KOPT-K1 (cell line): ENCODE data around the gene DMXL2.

Source experiments
- H3K27ac ChIP-seq: fragments of 200-600 bp; sonication (generic); 2 replicates; pipeline ENCODE4 v1.5.1; 2016; ENCODE audit warnings: antibody characterized with exemption, mild to moderate bottlenecking, low read depth, low read length; ENCODE audit not compliant: poor library complexity, severe bottlenecking
- H3K36me3 ChIP-seq: fragments of 200-600 bp; sonication (generic); 2 replicates; pipeline ENCODE4 v1.5.1; 2017; ENCODE audit warnings: antibody characterized with exemption, mild to moderate bottlenecking, low read length, moderate library complexity; ENCODE audit not compliant: insufficient read depth
- H3K9me3 ChIP-seq: fragments of 200-600 bp; sonication (generic); 2 replicates; pipeline ENCODE4 v1.5.1; 2017; ENCODE audit warnings: antibody characterized with exemption, low read length, mild to moderate bottlenecking; ENCODE audit not compliant: insufficient read depth, poor library complexity, severe bottlenecking

Gene DMXL2

GRCh38 chr15:51401872-51402517, 220.6 kb downstream of the DMXL2 start:
- Histone ChIP-seq H3K9me3 (no peaks in the 10 kb centered on the region), H3K27ac (no peak overlapping the region), H3K36me3 (no peaks in the 10 kb centered on the region)

GRCh38 chr15:51401051-51401780, 221.4 kb downstream of the DMXL2 start:
- Histone ChIP-seq H3K9me3 (no peaks in the 10 kb centered on the region), H3K36me3 (no peaks in the 10 kb centered on the region), H3K27ac (no peak overlapping the region)

GRCh38 chr15:51398626-51399025, 223.9 kb downstream of the DMXL2 start:
- no peaks in the 10 kb centered on the region for H3K36me3 ChIP-seq
- no peaks in the 10 kb centered on the region for H3K9me3 ChIP-seq
- H3K27ac ChIP-seq, result no peak overlapping the region
